ENCODE results near the gene COQ8B. TPM values are rescaled to one million over a fixed set of nuclear protein-coding genes. Genes with fewer than 3 reads are reported as not detected.

COQ8B gene
- total RNA-seq, 1 donor from 2014 or later: 26.0 TPM

DNA sequence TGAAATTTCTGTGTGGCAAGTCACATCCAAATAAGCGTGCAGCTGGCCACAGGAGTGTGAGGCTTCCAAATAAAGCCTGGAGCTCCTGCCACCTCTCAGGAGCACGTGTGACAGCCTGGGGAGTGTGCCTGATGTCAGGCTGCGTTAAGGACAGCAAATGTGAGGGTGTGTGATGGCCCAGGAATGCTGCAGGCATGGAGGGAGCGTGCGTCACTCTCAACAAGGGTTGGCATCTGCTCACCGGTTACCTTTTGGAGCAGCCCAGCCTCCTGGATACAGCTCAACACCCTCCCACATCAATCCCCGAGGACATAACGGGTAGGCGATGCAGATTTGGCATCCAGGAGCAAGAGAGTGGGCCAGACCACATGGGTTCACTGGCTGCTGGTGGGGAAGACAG is 45.3 kb downstream of the COQ8B start:
- H3K4me2 ChIP-seq (ENCODE audit: low read length): no peak overlapping the region
- H3K4me3 ChIP-seq (ENCODE audit: insufficient read depth, low read depth, low read length): no peak overlapping the region
- no peaks in the 10 kb centered on the region for H3K79me2 ChIP-seq (ENCODE audit: insufficient read depth, low read length)
- DNase-seq (ENCODE audit: low read depth) (no peak), FAIRE-seq (no peak)
- peaks cover 47% of the 10 kb centered on the region for H4K20me1 ChIP-seq (ENCODE audit: insufficient read depth, low read length)
- Mint-ChIP-seq H3K4me1 (ENCODE audit: low read depth, unreplicated experiment) (peaks cover 4% of the 10 kb centered on the region), H3K9me3 (ENCODE audit: unreplicated experiment) (peaks cover 2% of the 10 kb centered on the region), H3K27me3 (ENCODE audit: low read depth, unreplicated experiment) (no peaks in the 10 kb centered on the region), H3K27ac (ENCODE audit: unreplicated experiment) (no peak overlapping the region), H3K36me3 (ENCODE audit: low read depth, unreplicated experiment) (peaks cover 36% of the 10 kb centered on the region), H3K4me3 (ENCODE audit: unreplicated experiment) (no peak overlapping the region)
- H2AFZ ChIP-seq (ENCODE audit: low read depth, low read length): no peak overlapping the region
- peaks cover 66% of the 10 kb centered on the region for H3K36me3 ChIP-seq (ENCODE audit: insufficient read depth, low read length)
- no peak overlapping the region for H3K9ac ChIP-seq (ENCODE audit: low read length)
- H3K9me3 ChIP-seq (ENCODE audit: insufficient read depth, low read depth, low read length): peaks cover 5% of the 10 kb centered on the region
- no peak overlapping the region for H3K27ac ChIP-seq (ENCODE audit: low read depth, low read length)
- peaks cover 7% of the 10 kb centered on the region for H3K4me1 ChIP-seq (ENCODE audit: insufficient read depth, low read length)
- TF ChIP-seq EZH2 (IDR thresholded peaks at IDR 0.05; ENCODE audit: insufficient read depth, low read length): no peak
- TF ChIP-seq, protein P1, sequence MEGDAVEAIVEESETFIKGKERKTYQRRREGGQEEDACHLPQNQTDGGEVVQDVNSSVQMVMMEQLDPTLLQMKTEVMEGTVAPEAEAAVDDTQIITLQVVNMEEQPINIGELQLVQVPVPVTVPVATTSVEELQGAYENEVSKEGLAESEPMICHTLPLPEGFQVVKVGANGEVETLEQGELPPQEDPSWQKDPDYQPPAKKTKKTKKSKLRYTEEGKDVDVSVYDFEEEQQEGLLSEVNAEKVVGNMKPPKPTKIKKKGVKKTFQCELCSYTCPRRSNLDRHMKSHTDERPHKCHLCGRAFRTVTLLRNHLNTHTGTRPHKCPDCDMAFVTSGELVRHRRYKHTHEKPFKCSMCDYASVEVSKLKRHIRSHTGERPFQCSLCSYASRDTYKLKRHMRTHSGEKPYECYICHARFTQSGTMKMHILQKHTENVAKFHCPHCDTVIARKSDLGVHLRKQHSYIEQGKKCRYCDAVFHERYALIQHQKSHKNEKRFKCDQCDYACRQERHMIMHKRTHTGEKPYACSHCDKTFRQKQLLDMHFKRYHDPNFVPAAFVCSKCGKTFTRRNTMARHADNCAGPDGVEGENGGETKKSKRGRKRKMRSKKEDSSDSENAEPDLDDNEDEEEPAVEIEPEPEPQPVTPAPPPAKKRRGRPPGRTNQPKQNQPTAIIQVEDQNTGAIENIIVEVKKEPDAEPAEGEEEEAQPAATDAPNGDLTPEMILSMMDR (IDR thresholded peaks at IDR 0.05; ENCODE audit: insufficient read depth, low read depth, low read length): no peak
- H3K27me3 ChIP-seq (ENCODE audit: insufficient read depth, low read length): no peaks in the 10 kb centered on the region

DNA sequence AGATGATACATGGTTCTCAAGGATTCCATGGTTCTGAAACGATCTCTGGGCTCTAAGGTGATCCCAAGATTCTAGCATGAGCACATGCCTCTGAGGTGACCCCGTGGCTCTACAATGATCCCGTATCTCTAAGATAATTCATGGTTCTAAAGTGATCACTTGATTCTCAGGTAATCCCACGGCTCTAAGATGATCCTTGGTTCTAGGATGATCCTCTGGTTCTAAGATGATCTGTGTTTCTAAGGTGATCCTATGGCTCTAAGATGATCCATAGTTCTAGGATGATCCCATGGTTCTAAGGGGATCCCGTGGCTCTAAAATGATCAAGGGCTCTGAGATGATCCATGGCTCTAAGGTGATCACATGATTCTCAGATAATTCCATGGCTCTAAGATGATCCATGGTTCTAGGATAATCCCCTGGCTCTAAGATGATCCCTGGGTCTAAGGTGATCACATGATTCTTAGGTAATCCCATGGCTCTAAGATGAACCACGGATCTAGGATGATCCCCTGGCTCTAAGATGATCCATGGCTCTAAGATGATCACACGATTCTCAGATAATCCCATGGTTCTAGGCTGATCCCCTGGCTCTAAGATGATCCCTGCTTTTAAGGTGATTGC is 47.6 kb downstream of the COQ8B start:
- FAIRE-seq (no peak), DNase-seq (ENCODE audit: low read depth) (no peak)
- no peaks in the 10 kb centered on the region for H3K27me3 Mint-ChIP-seq (ENCODE audit: low read depth, unreplicated experiment)
- Histone ChIP-seq H3K4me1 (ENCODE audit: insufficient read depth, low read length) (peaks cover 12% of the 10 kb centered on the region), H3K27me3 (ENCODE audit: insufficient read depth, low read length) (no peaks in the 10 kb centered on the region), H3K9me3 (ENCODE audit: insufficient read depth, low read depth, low read length) (peaks cover 5% of the 10 kb centered on the region), H3K27ac (ENCODE audit: low read depth, low read length) (no peak overlapping the region), H3K4me3 (ENCODE audit: insufficient read depth, low read depth, low read length) (no peak overlapping the region), H3K9ac (ENCODE audit: low read length) (no peak overlapping the region), H3K4me2 (ENCODE audit: low read length) (no peak overlapping the region), H2AFZ (ENCODE audit: low read depth, low read length) (no peak overlapping the region), H3K36me3 (ENCODE audit: insufficient read depth, low read length) (peaks cover 57% of the 10 kb centered on the region), H3K79me2 (ENCODE audit: insufficient read depth, low read length) (no peaks in the 10 kb centered on the region), H4K20me1 (ENCODE audit: insufficient read depth, low read length) (peaks cover 41% of the 10 kb centered on the region)
- H3K27ac Mint-ChIP-seq (ENCODE audit: unreplicated experiment): no peak overlapping the region
- H3K4me1 Mint-ChIP-seq (ENCODE audit: low read depth, unreplicated experiment): peaks cover 10% of the 10 kb centered on the region
- TF ChIP-seq, protein P1 (IDR thresholded peaks at IDR 0.05; ENCODE audit: insufficient read depth, low read depth, low read length): no peak
- no peak for TF ChIP-seq EZH2 (IDR thresholded peaks at IDR 0.05; ENCODE audit: insufficient read depth, low read length)
- H3K36me3 Mint-ChIP-seq (ENCODE audit: low read depth, unreplicated experiment): peaks cover 38% of the 10 kb centered on the region
- peaks cover 2% of the 10 kb centered on the region for H3K9me3 Mint-ChIP-seq (ENCODE audit: unreplicated experiment)
- no peak overlapping the region for H3K4me3 Mint-ChIP-seq (ENCODE audit: unreplicated experiment)

DNA sequence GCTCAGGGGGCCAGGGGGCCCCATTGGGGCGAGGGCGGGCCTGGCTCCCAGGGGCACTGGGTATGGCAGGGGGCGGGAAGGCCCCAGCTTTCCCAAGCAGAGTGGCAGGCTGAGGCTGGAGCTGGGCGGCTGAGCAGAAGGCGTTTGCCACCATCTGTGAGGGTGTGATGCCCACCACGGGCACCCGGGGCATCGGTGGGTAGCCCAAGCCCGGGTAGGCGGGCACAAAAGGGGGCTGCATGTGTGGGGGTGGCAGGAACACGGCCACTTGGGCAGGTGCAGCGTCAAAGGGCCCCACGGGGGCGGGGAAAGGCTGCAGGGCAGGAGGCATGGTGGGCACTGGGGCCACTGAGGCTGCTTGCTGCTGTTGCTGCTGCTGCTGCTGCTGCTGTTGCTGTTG is 49.1 kb downstream of the COQ8B start:
- no peak for FAIRE-seq

More for the DNA sequence above, 49.1 kb downstream of the COQ8B start:
- TF ChIP-seq, protein P1 (IDR thresholded peaks at IDR 0.05; ENCODE audit: insufficient read depth, low read depth, low read length): no peak
- no peak for TF ChIP-seq EZH2 (IDR thresholded peaks at IDR 0.05; ENCODE audit: insufficient read depth, low read length)
- Histone ChIP-seq H3K27ac (ENCODE audit: low read depth, low read length) (no peak overlapping the region), H3K9me3 (ENCODE audit: insufficient read depth, low read depth, low read length) (peaks cover 5% of the 10 kb centered on the region), H3K79me2 (ENCODE audit: insufficient read depth, low read length) (no peaks in the 10 kb centered on the region), H3K27me3 (ENCODE audit: insufficient read depth, low read length) (no peaks in the 10 kb centered on the region), H3K4me3 (ENCODE audit: insufficient read depth, low read depth, low read length) (no peak overlapping the region), H4K20me1 (ENCODE audit: insufficient read depth, low read length) (peaks cover 26% of the 10 kb centered on the region), H3K36me3 (ENCODE audit: insufficient read depth, low read length) (peaks cover 44% of the 10 kb centered on the region), H2AFZ (ENCODE audit: low read depth, low read length) (no peak overlapping the region), H3K4me2 (ENCODE audit: low read length) (no peak overlapping the region), H3K9ac (ENCODE audit: low read length) (no peak overlapping the region), H3K4me1 (ENCODE audit: insufficient read depth, low read length) (peaks cover 18% of the 10 kb centered on the region)
- Mint-ChIP-seq H3K27me3 (ENCODE audit: low read depth, unreplicated experiment) (no peaks in the 10 kb centered on the region), H3K27ac (ENCODE audit: unreplicated experiment) (no peak overlapping the region), H3K4me1 (ENCODE audit: low read depth, unreplicated experiment) (peaks cover 18% of the 10 kb centered on the region), H3K4me3 (ENCODE audit: unreplicated experiment) (no peak overlapping the region), H3K9me3 (ENCODE audit: unreplicated experiment) (peaks cover 2% of the 10 kb centered on the region), H3K36me3 (ENCODE audit: low read depth, unreplicated experiment) (peaks cover 38% of the 10 kb centered on the region)
- DNase-seq (ENCODE audit: low read depth): no peak

All from astrocyte (in vitro differentiated cells and primary cell).